Osteocyte (in vitro differentiated cells): ENCODE measurements around the gene RASD1. TPM values are rescaled to one million over a fixed set of nuclear protein-coding genes. Genes with fewer than 3 reads are reported as not detected.

ENCODE experiments used
- DNase-seq: peaks from one replicate; pipeline ENCODE4 v3.0.0; 2021; ENCODE audit warnings: mixed read lengths; ENCODE audit not compliant: unreplicated experiment; ENCODE audit errors: extremely low spot score
- H3K27ac Mint-ChIP-seq: one replicate; pipeline ENCODE4 v1.8.0; 2021; ENCODE audit warnings: mild to moderate bottlenecking, mixed read lengths; ENCODE audit not compliant: unreplicated experiment
- H3K27me3 Mint-ChIP-seq: one replicate; pipeline ENCODE4 v1.8.0; 2021; ENCODE audit warnings: mixed read lengths; ENCODE audit not compliant: unreplicated experiment
- H3K36me3 Mint-ChIP-seq: one replicate; pipeline ENCODE4 v1.8.0; 2021; ENCODE audit warnings: mixed read lengths; ENCODE audit not compliant: unreplicated experiment
- H3K4me1 Mint-ChIP-seq: one replicate; pipeline ENCODE4 v1.8.0; 2021; ENCODE audit warnings: mixed read lengths; ENCODE audit not compliant: unreplicated experiment
- H3K4me3 Mint-ChIP-seq: one replicate; pipeline ENCODE4 v1.8.0; 2021; ENCODE audit warnings: mild to moderate bottlenecking, moderate library complexity, mixed read lengths; ENCODE audit not compliant: unreplicated experiment
- H3K9me3 Mint-ChIP-seq: one replicate; pipeline ENCODE4 v1.8.0; 2021; ENCODE audit warnings: mixed read lengths; ENCODE audit not compliant: unreplicated experiment
- total RNA-seq: library from RNA; stranded (reverse); gene quantifications from 2 replicates; pipeline ENCODE4 v1.2.1, GENCODE V29; 2021
- TF ChIP-seq, protein P1 (sequence below): fragments of 200-600 bp; sonication (generic); IDR thresholded peaks from 2 replicates; pipeline ENCODE4 v1.5.0; 2021; ENCODE audit warnings: antibody characterized with exemption, mild to moderate bottlenecking, moderate library complexity

RASD1 gene
- total RNA-seq, 1 donor from 2014 or later, result 1.6 TPM

DNA sequence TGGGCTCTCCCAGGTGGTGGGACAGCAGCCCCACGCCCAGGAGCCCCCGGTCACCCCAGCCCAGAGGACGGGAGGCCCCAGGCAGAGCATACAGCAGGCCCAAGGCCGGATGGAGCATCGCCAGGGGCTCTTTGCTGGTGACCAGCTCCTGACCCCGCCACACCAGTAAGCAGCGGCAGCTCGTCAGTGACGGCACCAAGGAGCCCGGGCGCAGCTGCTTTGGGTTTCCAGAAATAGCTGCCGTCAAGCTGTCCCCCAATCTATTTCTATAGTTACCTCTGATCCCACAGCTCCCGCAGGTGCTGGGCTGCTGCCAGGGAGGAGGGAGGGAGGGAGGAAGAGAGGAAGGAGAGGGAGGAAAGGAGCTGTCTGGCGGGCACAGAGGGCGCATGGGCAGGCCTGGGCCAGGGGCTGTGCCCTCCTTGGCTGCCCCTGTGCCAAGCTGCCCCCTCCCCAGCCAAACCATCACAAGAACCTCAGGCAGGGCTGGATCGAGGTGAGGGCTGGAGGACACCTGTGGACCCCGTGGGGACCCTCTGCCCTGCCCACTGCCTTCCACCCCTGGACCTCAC lies 10.8 kb upstream of the RASD1 start:
- TF ChIP-seq, protein P1, sequence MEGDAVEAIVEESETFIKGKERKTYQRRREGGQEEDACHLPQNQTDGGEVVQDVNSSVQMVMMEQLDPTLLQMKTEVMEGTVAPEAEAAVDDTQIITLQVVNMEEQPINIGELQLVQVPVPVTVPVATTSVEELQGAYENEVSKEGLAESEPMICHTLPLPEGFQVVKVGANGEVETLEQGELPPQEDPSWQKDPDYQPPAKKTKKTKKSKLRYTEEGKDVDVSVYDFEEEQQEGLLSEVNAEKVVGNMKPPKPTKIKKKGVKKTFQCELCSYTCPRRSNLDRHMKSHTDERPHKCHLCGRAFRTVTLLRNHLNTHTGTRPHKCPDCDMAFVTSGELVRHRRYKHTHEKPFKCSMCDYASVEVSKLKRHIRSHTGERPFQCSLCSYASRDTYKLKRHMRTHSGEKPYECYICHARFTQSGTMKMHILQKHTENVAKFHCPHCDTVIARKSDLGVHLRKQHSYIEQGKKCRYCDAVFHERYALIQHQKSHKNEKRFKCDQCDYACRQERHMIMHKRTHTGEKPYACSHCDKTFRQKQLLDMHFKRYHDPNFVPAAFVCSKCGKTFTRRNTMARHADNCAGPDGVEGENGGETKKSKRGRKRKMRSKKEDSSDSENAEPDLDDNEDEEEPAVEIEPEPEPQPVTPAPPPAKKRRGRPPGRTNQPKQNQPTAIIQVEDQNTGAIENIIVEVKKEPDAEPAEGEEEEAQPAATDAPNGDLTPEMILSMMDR, result no peak
- Mint-ChIP-seq H3K9me3 (no peaks in the 10 kb centered on the region), H3K4me1 (peaks cover 5% of the 10 kb centered on the region), H3K4me3 (no peak overlapping the region), H3K27me3 (no peaks in the 10 kb centered on the region), H3K27ac (no peak overlapping the region), H3K36me3 (no peaks in the 10 kb centered on the region)
- DNase-seq, result no peak

DNA sequence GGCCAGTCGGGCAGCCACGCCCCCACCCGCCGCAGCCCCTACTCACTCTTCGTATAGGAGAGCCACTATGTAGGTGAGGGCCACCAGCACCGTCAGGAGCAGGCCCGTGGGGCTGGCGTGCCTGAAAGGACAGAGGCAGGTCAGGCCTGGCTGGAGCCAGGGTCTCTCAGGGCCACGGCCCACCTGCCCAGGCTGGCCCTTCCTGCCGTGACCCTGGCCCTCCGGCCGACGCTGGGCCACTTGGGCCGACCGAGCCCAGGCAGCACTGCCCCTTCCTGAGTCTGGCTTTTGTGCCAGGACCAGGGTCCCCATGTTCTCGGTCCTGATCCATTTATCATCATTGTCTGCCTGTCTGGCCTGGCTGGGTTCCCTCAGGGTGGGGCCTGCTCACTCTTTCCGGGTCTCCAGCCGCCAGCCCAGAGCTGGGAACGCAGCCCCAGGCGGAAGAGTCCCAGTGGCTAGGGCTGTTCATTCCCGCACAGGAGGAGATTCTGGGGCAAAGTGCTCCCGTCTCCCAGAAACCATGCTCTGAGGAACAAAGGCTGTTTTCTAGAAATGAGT lies 10.1 kb upstream of the RASD1 start:
- H3K9me3 Mint-ChIP-seq, result no peaks in the 10 kb centered on the region
- no peak overlapping the region for H3K27ac Mint-ChIP-seq
- peaks cover 3% of the 10 kb centered on the region for H3K4me1 Mint-ChIP-seq
- H3K36me3 Mint-ChIP-seq, result no peaks in the 10 kb centered on the region
- H3K4me3 Mint-ChIP-seq, result no peak overlapping the region
- TF ChIP-seq, protein P1, result no peak
- DNase-seq, result no peak
- no peaks in the 10 kb centered on the region for H3K27me3 Mint-ChIP-seq

DNA sequence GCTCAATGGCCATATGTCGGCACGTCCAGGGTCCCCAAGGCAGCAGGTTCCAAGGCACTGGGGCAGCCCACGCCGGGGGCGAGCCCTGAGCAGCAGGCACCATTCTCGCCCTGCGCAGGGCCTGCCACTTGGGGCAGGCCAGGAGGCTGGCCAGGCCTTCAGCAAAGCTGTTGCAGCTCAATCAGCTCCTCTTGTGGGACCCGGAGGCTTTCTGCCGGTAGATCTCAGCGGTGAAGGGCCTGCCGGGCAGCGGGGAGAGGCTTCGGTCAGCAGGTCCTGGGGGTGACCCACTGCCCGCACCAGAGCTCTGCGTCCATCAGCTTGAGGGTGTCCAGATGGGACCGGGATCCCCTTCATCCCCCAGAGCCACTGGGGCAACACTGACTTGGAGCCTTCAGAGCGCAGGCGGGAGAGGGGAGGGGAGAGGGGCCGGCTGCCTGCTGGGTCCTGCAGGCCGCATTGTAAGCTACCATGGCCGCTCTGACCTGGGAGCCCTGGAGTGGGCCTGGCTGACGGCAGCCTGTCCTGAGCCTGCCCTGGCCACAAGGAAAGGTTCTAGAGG lies 9.5 kb upstream of the RASD1 start:
- no peaks in the 10 kb centered on the region for H3K27me3 Mint-ChIP-seq

DNA sequence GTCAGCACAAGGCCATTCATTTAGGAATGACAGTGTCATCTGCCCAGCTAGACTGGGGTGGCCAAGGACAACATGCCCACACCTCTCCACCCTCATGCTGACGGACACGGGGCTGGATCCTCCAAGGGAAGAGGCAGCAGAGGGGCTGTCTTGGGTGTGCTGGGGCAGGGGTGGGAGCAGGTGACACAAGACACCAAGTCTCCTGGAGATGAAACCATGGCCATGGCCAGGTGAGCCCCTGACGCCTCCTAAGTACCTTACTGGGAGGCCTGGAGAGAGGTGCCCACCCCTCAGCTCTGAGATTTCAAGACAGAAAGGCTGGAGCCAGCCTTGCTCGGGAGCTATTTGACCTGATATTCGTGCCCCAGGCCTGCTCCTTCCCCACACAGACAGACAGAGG lies 9.0 kb upstream of the RASD1 start:
- no peak for DNase-seq
- H3K4me1 Mint-ChIP-seq, result no peaks in the 10 kb centered on the region

More for the DNA sequence above, 9.5 kb upstream of the RASD1 start:
- no peak for DNase-seq
- Mint-ChIP-seq H3K4me1 (no peaks in the 10 kb centered on the region), H3K27ac (no peak overlapping the region), H3K9me3 (no peaks in the 10 kb centered on the region), H3K36me3 (no peaks in the 10 kb centered on the region), H3K4me3 (no peak overlapping the region)
- TF ChIP-seq, protein P1, result no peak

More for the DNA sequence above, 9.0 kb upstream of the RASD1 start:
- H3K36me3 Mint-ChIP-seq, result no peaks in the 10 kb centered on the region
- no peak overlapping the region for H3K4me3 Mint-ChIP-seq
- no peak overlapping the region for H3K27ac Mint-ChIP-seq
- TF ChIP-seq, protein P1, result no peak
- H3K9me3 Mint-ChIP-seq, result no peaks in the 10 kb centered on the region
- H3K27me3 Mint-ChIP-seq, result no peaks in the 10 kb centered on the region
